Liver (tissue), 3 donors: ENCODE results near the gene THSD7B.

ENCODE experiments used
- CTCF ChIP-seq: fragments of 150-350 bp; IDR thresholded peaks from 2 replicates; pipeline ENCODE4 v1.5.1; 2017; ENCODE audit warnings: improper control_type of control experiment, low read depth, low read length; ENCODE audit not compliant: missing input control
- TAF1 ChIP-seq: conservative IDR thresholded peaks from 2 replicates; pipeline ENCODE4 v1.6.1; 2016; ENCODE audit warnings: antibody characterized with exemption, mild to moderate bottlenecking
- TF ChIP-seq, protein P1 (sequence below): IDR thresholded peaks from 2 replicates; pipeline ENCODE4 v1.6.1; 2016; ENCODE audit warnings: antibody characterized with exemption, mild to moderate bottlenecking
- donor health status: healthy.
- donor health status: healthy.

DNA sequence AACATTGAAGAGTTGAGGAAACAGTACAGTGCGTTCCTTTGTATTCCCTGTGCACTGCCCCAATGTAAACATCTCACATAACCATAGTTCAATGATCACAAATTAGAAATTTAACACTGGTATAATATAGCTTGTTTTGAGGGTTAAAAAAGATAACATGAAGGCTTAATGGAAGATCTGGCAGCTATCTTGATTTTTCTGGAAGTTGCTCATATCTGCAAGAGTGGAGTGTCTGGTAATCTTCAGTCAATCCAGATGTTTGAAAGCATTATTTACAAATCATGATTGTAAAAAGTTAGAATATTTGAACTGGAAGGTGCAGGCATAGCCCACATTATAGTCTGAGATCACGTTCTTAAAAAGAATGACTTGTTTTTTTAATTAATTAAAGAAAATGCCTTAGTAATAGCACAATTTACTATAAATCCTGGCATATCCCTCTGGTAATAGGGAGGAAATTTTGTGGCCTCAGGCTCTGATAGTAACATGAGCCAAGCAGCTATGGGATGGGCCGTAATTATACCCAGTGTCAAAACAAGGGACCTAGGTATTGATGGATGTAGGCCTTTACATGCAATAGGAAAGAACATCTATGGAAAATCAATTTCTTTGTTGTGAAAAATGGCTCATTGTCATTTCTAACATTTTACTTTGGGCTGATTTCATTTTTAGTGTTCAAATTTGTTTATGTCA lies 418.0 kb downstream of the THSD7B start:
- no peak for TF ChIP-seq CTCF
- TF ChIP-seq TAF1, result no peak
- TF ChIP-seq, protein P1, sequence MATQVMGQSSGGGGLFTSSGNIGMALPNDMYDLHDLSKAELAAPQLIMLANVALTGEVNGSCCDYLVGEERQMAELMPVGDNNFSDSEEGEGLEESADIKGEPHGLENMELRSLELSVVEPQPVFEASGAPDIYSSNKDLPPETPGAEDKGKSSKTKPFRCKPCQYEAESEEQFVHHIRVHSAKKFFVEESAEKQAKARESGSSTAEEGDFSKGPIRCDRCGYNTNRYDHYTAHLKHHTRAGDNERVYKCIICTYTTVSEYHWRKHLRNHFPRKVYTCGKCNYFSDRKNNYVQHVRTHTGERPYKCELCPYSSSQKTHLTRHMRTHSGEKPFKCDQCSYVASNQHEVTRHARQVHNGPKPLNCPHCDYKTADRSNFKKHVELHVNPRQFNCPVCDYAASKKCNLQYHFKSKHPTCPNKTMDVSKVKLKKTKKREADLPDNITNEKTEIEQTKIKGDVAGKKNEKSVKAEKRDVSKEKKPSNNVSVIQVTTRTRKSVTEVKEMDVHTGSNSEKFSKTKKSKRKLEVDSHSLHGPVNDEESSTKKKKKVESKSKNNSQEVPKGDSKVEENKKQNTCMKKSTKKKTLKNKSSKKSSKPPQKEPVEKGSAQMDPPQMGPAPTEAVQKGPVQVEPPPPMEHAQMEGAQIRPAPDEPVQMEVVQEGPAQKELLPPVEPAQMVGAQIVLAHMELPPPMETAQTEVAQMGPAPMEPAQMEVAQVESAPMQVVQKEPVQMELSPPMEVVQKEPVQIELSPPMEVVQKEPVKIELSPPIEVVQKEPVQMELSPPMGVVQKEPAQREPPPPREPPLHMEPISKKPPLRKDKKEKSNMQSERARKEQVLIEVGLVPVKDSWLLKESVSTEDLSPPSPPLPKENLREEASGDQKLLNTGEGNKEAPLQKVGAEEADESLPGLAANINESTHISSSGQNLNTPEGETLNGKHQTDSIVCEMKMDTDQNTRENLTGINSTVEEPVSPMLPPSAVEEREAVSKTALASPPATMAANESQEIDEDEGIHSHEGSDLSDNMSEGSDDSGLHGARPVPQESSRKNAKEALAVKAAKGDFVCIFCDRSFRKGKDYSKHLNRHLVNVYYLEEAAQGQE, result no peak
